GM19351 (cell line): ENCODE measurements around the gene NMNAT3.

Experiments
- ATAC-seq: cut with Tn5 transposase; IDR thresholded peaks from one replicate; pipeline ENCODE4 v1.9.1; 2021; ENCODE audit warnings: mild to moderate bottlenecking, moderate library complexity; ENCODE audit not compliant: unreplicated experiment

NMNAT3 gene

GRCh38 chr3:139677388-139678155 is at the start of gene NMNAT3:
NMNAT3 (minus strand) TSS chr3:139677972; CDS start chr3:139627724, 50,248 bp downstream.
- peak; percentile 97 for ATAC-seq

- ATAC-seq: no peak
Measured at GRCh38 chr3:139721370-139721769, 43.6 kb upstream of the NMNAT3 start.

GRCh38 chr3:139718415-139718814 is 40.6 kb upstream of the NMNAT3 start:
- no peak for ATAC-seq

GRCh38 chr3:139716908-139717485 is 39.2 kb upstream of the NMNAT3 start:
- no peak for ATAC-seq

GRCh38 chr3:139715743-139716360 is 38.1 kb upstream of the NMNAT3 start:
- ATAC-seq: no peak

- ATAC-seq: no peak
Measured at GRCh38 chr3:139715166-139715565, 37.4 kb upstream of the NMNAT3 start.

- no peak for ATAC-seq
Measured at GRCh38 chr3:139710212-139710611, 32.4 kb upstream of the NMNAT3 start.

- ATAC-seq: no peak
Measured at GRCh38 chr3:139705631-139706030, 27.9 kb upstream of the NMNAT3 start.

GRCh38 chr3:139696314-139696604 is 18.5 kb upstream of the NMNAT3 start:
- ATAC-seq: no peak

- no peak for ATAC-seq
Measured at GRCh38 chr3:139695426-139696313, 17.9 kb upstream of the NMNAT3 start.

- ATAC-seq: no peak
Measured at GRCh38 chr3:139695007-139695406, 17.2 kb upstream of the NMNAT3 start.

- no peak for ATAC-seq
Measured at GRCh38 chr3:139694542-139694941, 16.8 kb upstream of the NMNAT3 start.

- no peak for ATAC-seq
Measured at GRCh38 chr3:139691619-139692018, 13.8 kb upstream of the NMNAT3 start.

GRCh38 chr3:139689708-139690228 is 12.0 kb upstream of the NMNAT3 start:
- ATAC-seq: no peak

- no peak for ATAC-seq
Measured at GRCh38 chr3:139689122-139689521, 11.3 kb upstream of the NMNAT3 start.

- no peak for ATAC-seq
Measured at GRCh38 chr3:139687431-139687830, 9.7 kb upstream of the NMNAT3 start.

GRCh38 chr3:139686624-139687023 is 8.9 kb upstream of the NMNAT3 start:
- ATAC-seq: no peak

GRCh38 chr3:139686206-139686605 is 8.4 kb upstream of the NMNAT3 start:
- ATAC-seq: no peak

GRCh38 chr3:139679220-139679775 is 1.5 kb upstream of the NMNAT3 start:
- ATAC-seq: no peak

GRCh38 chr3:139676632-139677387 is 962 bp downstream of the NMNAT3 start:
- peak; percentile 2 for ATAC-seq
